Activated B cell treated with CpG ODN at 0.5 μM for 24 hours (primary cell): Measurements from ENCODE around the gene ADAMTS17. TPM values are rescaled to one million over a fixed set of nuclear protein-coding genes. Genes with fewer than 3 reads are reported as not detected.

ENCODE experiments used
- ATAC-seq: fragments of 200-7000 bp; cut with Tn5 transposase; one replicate; pipeline ENCODE4 v1.10.0; 2021; ENCODE audit warnings: low read depth, mild to moderate bottlenecking, moderate library complexity
- CTCF ChIA-PET: fragments of 350-600 bp; sonication (Branson Sonifier 250); formaldehyde crosslinking; loops from one replicate; lab custom pipeline; 2021; ENCODE audit warnings: antibody characterized with exemption; lab: Charles Lee
- POLR2A ChIA-PET: fragments of 350-600 bp; sonication (Branson Sonifier 250); formaldehyde crosslinking; loops from one replicate; lab custom pipeline; 2021; ENCODE audit warnings: antibody characterized with exemption; lab: Charles Lee
- DNase-seq: peaks from one replicate; pipeline ENCODE4 v3.0.0; 2022
- H3K27ac Mint-ChIP-seq: one replicate; pipeline ENCODE4 v1.8.0; 2020; ENCODE audit warnings: mixed read lengths
- H3K27me3 Mint-ChIP-seq: one replicate; pipeline ENCODE4 v1.8.0; 2021; ENCODE audit warnings: mixed read lengths
- H3K36me3 Mint-ChIP-seq: one replicate; pipeline ENCODE4 v1.8.0; 2021; ENCODE audit warnings: low read depth, mixed read lengths
- H3K4me1 Mint-ChIP-seq: one replicate; pipeline ENCODE4 v1.8.0; 2021; ENCODE audit warnings: mixed read lengths
- H3K4me3 Mint-ChIP-seq: one replicate; pipeline ENCODE4 v1.8.0; 2020; ENCODE audit warnings: mild to moderate bottlenecking, mixed read lengths
- H3K9me3 Mint-ChIP-seq: one replicate; pipeline ENCODE4 v1.8.0; 2020; ENCODE audit warnings: mixed read lengths
- CTCF ChIP-seq: fragments of 200-600 bp; IDR thresholded peaks from one replicate; pipeline ENCODE4 v1.8.0; 2022; ENCODE audit warnings: antibody characterized with exemption, mild to moderate bottlenecking
- intact Hi-C: fragments of 100-400 bp; cut with micrococcal nuclease; formaldehyde crosslinking; loops from one replicate; pipeline ENCODE4 v1.15.1; 2024
- total RNA-seq: library from RNA; stranded (reverse); gene quantifications from 2 replicates; pipeline ENCODE4 v1.2.3, GENCODE V29; 2022

The ADAMTS17 gene
- total RNA-seq, 1 donor from 2014 or later, result 1.6 TPM

DNA sequence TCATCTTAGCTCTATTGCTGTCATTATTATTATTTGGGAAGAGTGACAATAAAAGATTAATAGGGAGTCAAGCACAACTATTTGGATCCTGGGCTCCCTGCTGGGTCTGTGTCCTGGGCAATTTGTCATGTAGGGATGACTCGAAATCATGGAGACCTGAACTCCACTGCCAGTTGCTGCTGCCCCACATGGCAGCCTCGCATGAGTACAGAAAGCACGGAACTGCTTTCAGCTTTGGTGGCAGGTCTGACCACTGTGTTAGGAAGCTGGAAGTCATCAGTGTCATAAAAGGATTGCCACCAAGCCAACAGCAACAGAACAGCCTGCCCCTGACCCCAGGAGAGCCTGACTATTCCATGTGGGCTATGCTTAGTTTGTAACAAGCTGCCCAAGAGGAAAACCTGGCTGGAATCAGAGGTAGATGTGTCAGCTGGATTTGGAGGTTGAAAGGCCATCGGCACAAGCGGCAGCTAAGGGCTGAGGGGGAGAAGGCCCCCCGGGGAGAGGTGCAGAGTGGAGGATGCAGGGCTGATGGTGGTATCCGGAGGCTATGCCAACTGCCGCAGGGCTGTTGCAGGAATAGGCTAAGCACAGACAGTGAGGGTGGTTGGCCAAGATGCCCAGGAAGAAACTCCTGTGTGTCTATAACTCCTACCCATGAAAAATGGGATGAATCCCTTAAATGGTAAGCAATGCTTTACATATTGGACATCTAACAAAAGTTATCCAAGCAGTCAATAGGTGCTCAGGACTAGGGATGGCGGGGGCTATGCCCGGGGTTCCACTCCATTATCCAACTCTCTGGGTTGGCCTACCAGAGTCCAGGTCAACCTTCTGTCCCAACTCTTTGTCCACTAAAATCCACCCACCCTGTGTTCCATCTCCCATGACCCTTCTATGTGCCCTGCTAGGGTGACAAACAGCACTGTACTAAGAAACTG lies 291.6 kb downstream of the ADAMTS17 start:
- CTCF ChIA-PET, result no interaction called here
- Mint-ChIP-seq H3K9me3 (peaks cover 4% of the 10 kb centered on the region), H3K4me3 (no peak overlapping the region), H3K36me3 (no peaks in the 10 kb centered on the region), H3K27me3 (no peaks in the 10 kb centered on the region), H3K4me1 (no peaks in the 10 kb centered on the region), H3K27ac (no peak overlapping the region)
- intact Hi-C loops, result no loop called here
- no peak for TF ChIP-seq CTCF
- ATAC-seq, result no peak
- no peak for DNase-seq
- POLR2A ChIA-PET, result no interaction called here

DNA sequence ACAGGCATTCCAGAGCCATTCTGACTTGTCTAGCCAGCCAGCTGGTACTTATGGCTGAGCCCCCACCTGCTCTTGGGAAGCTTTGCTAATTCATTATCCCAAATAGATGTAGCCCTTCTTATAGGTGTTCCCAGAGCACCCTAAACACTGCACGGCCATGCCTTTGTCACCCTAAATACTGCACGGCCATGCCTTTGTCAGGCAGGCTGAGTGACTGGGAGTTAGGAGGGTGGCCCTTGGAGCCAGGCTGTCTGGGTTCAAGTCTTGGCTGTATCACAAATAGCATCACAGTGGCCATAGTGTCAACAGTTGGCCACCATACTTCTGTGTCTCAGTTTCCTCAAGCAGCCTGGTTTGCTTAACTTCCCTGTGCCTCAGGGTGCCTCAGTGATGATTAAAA lies 292.3 kb downstream of the ADAMTS17 start:
- Mint-ChIP-seq H3K27ac (no peak overlapping the region), H3K9me3 (peaks cover 4% of the 10 kb centered on the region), H3K4me3 (no peak overlapping the region), H3K27me3 (no peaks in the 10 kb centered on the region), H3K4me1 (no peaks in the 10 kb centered on the region), H3K36me3 (no peaks in the 10 kb centered on the region)
- intact Hi-C loops, result no loop called here
- no peak for TF ChIP-seq CTCF
- POLR2A ChIA-PET, result no interaction called here
- DNase-seq (no peak), ATAC-seq (no peak)
- CTCF ChIA-PET, result no interaction called here

DNA sequence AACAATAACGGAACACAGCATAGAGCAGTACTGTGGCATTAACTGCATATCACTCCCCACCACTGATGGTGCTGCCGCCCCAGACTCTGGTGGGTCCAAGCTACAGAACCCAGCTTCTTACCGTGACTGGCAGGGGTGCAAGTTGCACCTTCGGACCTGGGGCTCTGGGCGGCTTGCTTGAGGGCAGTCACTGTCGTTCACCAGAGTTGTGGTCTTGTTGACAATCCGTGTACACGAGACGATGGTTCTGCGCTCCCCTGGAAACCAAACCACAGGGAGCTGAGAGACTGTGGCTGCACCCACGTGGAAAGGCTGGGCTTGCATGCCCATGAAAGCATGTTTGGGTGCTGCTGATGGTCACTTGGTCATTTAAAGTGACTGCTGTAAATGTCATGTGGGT lies 293.0 kb downstream of the ADAMTS17 start:
- DNase-seq (no peak), ATAC-seq (no peak)
- CTCF ChIA-PET, result no interaction called here
- no peaks in the 10 kb centered on the region for H3K4me1 Mint-ChIP-seq
- no peak overlapping the region for H3K4me3 Mint-ChIP-seq
- no peaks in the 10 kb centered on the region for H3K27me3 Mint-ChIP-seq
- H3K9me3 Mint-ChIP-seq, result peaks cover 4% of the 10 kb centered on the region
- POLR2A ChIA-PET, result no interaction called here
- H3K27ac Mint-ChIP-seq, result no peak overlapping the region
- TF ChIP-seq CTCF, result no peak
- no peaks in the 10 kb centered on the region for H3K36me3 Mint-ChIP-seq
- intact Hi-C loops, result no loop called here

- Mint-ChIP-seq H3K27ac (no peak overlapping the region), H3K4me3 (no peak overlapping the region), H3K4me1 (no peaks in the 10 kb centered on the region), H3K27me3 (peaks cover 2% of the 10 kb centered on the region), H3K36me3 (no peaks in the 10 kb centered on the region), H3K9me3 (peaks cover 4% of the 10 kb centered on the region)
- ChIA-PET POLR2A (no interaction called here), CTCF (no interaction called here)
- intact Hi-C loops, result no loop called here
- ATAC-seq (no peak), DNase-seq (no peak)
- TF ChIP-seq CTCF, result no peak
Measured at GRCh38 chr15:100043692-100044091, 298.1 kb downstream of the ADAMTS17 start.

GRCh38 chr15:100043068-100043641 lies 298.6 kb downstream of the ADAMTS17 start:
- H3K36me3 Mint-ChIP-seq, result no peaks in the 10 kb centered on the region
- intact Hi-C loops, result no loop called here
- DNase-seq (no peak), ATAC-seq (no peak)
- peaks cover 2% of the 10 kb centered on the region for H3K27me3 Mint-ChIP-seq
- ChIA-PET CTCF (no interaction called here), POLR2A (no interaction called here)
- no peak overlapping the region for H3K4me3 Mint-ChIP-seq
- H3K9me3 Mint-ChIP-seq, result peaks cover 4% of the 10 kb centered on the region
- TF ChIP-seq CTCF, result no peak
- H3K27ac Mint-ChIP-seq, result no peak overlapping the region
- H3K4me1 Mint-ChIP-seq, result no peaks in the 10 kb centered on the region
